Endothelial cell (in vitro differentiated cells): Measurements from ENCODE around the gene TTC7B. TPM values are rescaled to one million over a fixed set of nuclear protein-coding genes. Genes with fewer than 3 reads are reported as not detected.

ENCODE experiments used
- DNase-seq: peaks from one replicate; pipeline ENCODE4 v3.0.0; 2021; ENCODE audit warnings: low spot score
- H3K27ac Mint-ChIP-seq: one replicate; pipeline ENCODE4 v1.8.0; 2021; ENCODE audit warnings: mixed read lengths, inconsistent platforms; ENCODE audit not compliant: unreplicated experiment
- H3K27me3 Mint-ChIP-seq: one replicate; pipeline ENCODE4 v1.8.0; 2021; ENCODE audit warnings: mild to moderate bottlenecking, moderate library complexity, mixed read lengths, inconsistent platforms; ENCODE audit not compliant: unreplicated experiment
- H3K36me3 Mint-ChIP-seq: one replicate; pipeline ENCODE4 v1.8.0; 2021; ENCODE audit warnings: mild to moderate bottlenecking, low read depth, mixed read lengths, inconsistent platforms; ENCODE audit not compliant: unreplicated experiment
- H3K4me1 Mint-ChIP-seq: one replicate; pipeline ENCODE4 v1.8.0; 2021; ENCODE audit warnings: mild to moderate bottlenecking, mixed read lengths, inconsistent platforms; ENCODE audit not compliant: unreplicated experiment
- H3K4me3 Mint-ChIP-seq: one replicate; pipeline ENCODE4 v1.8.0; 2021; ENCODE audit warnings: mild to moderate bottlenecking, mixed read lengths, inconsistent platforms; ENCODE audit not compliant: unreplicated experiment
- H3K9me3 Mint-ChIP-seq: one replicate; pipeline ENCODE4 v1.8.0; 2021; ENCODE audit warnings: mixed read lengths, inconsistent platforms; ENCODE audit not compliant: unreplicated experiment
- CTCF ChIP-seq: fragments of 200-600 bp; sonication (generic); IDR thresholded peaks from one replicate; pipeline ENCODE4 v1.5.0; 2021; ENCODE audit warnings: antibody characterized with exemption; ENCODE audit not compliant: unreplicated experiment
- total RNA-seq: library from RNA; stranded (reverse); fragmentation: NEBNext Ultra II Directional; extraction: Animal tissue kit (Norgen Biotek cat#: 25700); gene quantifications from one replicate; pipeline ENCODE4 v1.2.1, GENCODE V29; 2021; ENCODE audit not compliant: unreplicated experiment

Gene TTC7B
- total RNA-seq, 1 donor from 2014 or later = 93.5 TPM

- no peak for TF ChIP-seq CTCF
- no peaks in the 10 kb centered on the region for H3K9me3 Mint-ChIP-seq
- no peaks in the 10 kb centered on the region for H3K4me1 Mint-ChIP-seq
- no peak for DNase-seq
- H3K27ac Mint-ChIP-seq = no peak overlapping the region
- no peak overlapping the region for H3K4me3 Mint-ChIP-seq
- H3K36me3 Mint-ChIP-seq = peaks cover 8% of the 10 kb centered on the region
- H3K27me3 Mint-ChIP-seq = peaks cover 2% of the 10 kb centered on the region
These were observed 257.9 kb downstream of the TTC7B start for GRCh38 chr14:90558041-90558982.

GRCh38 chr14:90557516-90557915 lies 258.7 kb downstream of the TTC7B start:
- Mint-ChIP-seq H3K4me1 (no peaks in the 10 kb centered on the region), H3K36me3 (peaks cover 8% of the 10 kb centered on the region), H3K9me3 (no peaks in the 10 kb centered on the region), H3K4me3 (no peak overlapping the region), H3K27ac (no peak overlapping the region), H3K27me3 (peaks cover 2% of the 10 kb centered on the region)
- DNase-seq = no peak
- TF ChIP-seq CTCF = no peak

- no peak for DNase-seq
- Mint-ChIP-seq H3K4me3 (no peak overlapping the region), H3K36me3 (peaks cover 8% of the 10 kb centered on the region), H3K27me3 (peaks cover 2% of the 10 kb centered on the region), H3K27ac (no peak overlapping the region), H3K4me1 (no peaks in the 10 kb centered on the region), H3K9me3 (no peaks in the 10 kb centered on the region)
- TF ChIP-seq CTCF = no peak
These were observed 259.4 kb downstream of the TTC7B start for GRCh38 chr14:90556666-90557450.

GRCh38 chr14:90556012-90556477 lies 260.2 kb downstream of the TTC7B start:
- Mint-ChIP-seq H3K27ac (no peak overlapping the region), H3K27me3 (peaks cover 2% of the 10 kb centered on the region)

More at GRCh38 chr14:90556012-90556477, 260.2 kb downstream of the TTC7B start:
- no peak overlapping the region for H3K4me3 Mint-ChIP-seq
- DNase-seq = peak; percentile 24
- H3K36me3 Mint-ChIP-seq = peaks cover 8% of the 10 kb centered on the region
- no peak for TF ChIP-seq CTCF
- H3K9me3 Mint-ChIP-seq = no peaks in the 10 kb centered on the region
- no peaks in the 10 kb centered on the region for H3K4me1 Mint-ChIP-seq
